ENCODE results near the gene BPIFB2. TPM values are rescaled to one million over a fixed set of nuclear protein-coding genes. Genes with fewer than 3 reads are reported as not detected.

The BPIFB2 gene
- polyA plus RNA-seq, 1 donor (not counting 4 experiments of a cell fraction or from before 2014, with no cell fraction given) = not detected

DNA sequence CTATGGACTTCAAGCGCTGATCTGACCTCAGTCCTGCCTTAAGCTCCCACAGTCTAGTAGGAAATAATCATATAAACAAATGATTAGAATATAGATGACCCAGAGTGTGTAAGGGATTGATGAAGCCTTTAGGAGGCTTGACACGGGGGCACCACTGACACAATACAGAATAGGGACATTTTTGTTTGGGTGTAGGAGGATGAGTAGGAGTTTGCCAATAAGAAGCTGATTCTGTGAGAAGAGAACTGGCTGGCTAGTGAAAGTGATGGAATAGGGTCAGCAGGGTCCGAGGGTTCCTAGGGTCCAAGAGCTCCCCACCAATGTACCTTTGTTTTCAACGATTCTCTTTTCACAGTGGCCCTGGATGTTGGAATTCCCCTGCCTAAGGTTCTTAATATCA lies 64.9 kb downstream of the BPIFB2 start:
- Histone ChIP-seq H3K9me1 (ENCODE audit: control insufficient read depth, extremely low read depth, insufficient read depth, low read length) (no peaks in the 10 kb centered on the region), H3K9ac (ENCODE audit: control insufficient read depth, extremely low read depth, insufficient read depth, low read length) (no peak overlapping the region), H3K27ac (ENCODE audit: control insufficient read depth, insufficient read depth, low read length) (no peak overlapping the region), H4K20me1 (ENCODE audit: control insufficient read depth, extremely low read depth, insufficient read depth, low read length) (no peaks in the 10 kb centered on the region), H3K9me3 (ENCODE audit: control insufficient read depth, low read depth, low read length) (no peaks in the 10 kb centered on the region), H3K4me1 (ENCODE audit: control insufficient read depth, extremely low read depth, insufficient read depth, low read length) (no peaks in the 10 kb centered on the region), H3K36me3 (ENCODE audit: control insufficient read depth in 2 of 2, extremely low read depth in 1 of 2, insufficient read depth in 2 of 2, low read length in 2 of 2) (no peaks in the 10 kb centered on the region), H2AFZ (ENCODE audit: control insufficient read depth, low read length) (no peak overlapping the region), H3K79me2 (ENCODE audit: control insufficient read depth, insufficient read depth, low read length) (no peaks in the 10 kb centered on the region), H3K4me2 (ENCODE audit: control insufficient read depth, extremely low read depth, insufficient read depth, low read depth, low read length) (no peak overlapping the region), H3K27me3 (ENCODE audit: control insufficient read depth, extremely low read depth, insufficient read depth, low read length) (peaks cover 4% of the 10 kb centered on the region), H3K4me3 (ENCODE audit: control insufficient read depth in 2 of 3, extremely low read depth in 1 of 3, insufficient read depth in 2 of 3, low read depth in 1 of 3, low read length in 3 of 3) (no peak overlapping the region)
- dilution Hi-C loops (cut with MboI; ENCODE audit: extremely low pct_ligation_motif_present, low sequenced_read_pairs) = no loop called here
- FAIRE-seq (no peak), DNase-seq (ENCODE audit: low read depth, low spot score) (no peak)
- no peak for TF ChIP-seq EZH2 (IDR thresholded peaks at IDR 0.05; ENCODE audit: low read length)
- TF ChIP-seq, protein P1, sequence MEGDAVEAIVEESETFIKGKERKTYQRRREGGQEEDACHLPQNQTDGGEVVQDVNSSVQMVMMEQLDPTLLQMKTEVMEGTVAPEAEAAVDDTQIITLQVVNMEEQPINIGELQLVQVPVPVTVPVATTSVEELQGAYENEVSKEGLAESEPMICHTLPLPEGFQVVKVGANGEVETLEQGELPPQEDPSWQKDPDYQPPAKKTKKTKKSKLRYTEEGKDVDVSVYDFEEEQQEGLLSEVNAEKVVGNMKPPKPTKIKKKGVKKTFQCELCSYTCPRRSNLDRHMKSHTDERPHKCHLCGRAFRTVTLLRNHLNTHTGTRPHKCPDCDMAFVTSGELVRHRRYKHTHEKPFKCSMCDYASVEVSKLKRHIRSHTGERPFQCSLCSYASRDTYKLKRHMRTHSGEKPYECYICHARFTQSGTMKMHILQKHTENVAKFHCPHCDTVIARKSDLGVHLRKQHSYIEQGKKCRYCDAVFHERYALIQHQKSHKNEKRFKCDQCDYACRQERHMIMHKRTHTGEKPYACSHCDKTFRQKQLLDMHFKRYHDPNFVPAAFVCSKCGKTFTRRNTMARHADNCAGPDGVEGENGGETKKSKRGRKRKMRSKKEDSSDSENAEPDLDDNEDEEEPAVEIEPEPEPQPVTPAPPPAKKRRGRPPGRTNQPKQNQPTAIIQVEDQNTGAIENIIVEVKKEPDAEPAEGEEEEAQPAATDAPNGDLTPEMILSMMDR (optimal IDR thresholded peaks at IDR 0.05 in 1 of 3, IDR thresholded peaks at IDR 0.05 in 1 of 3, conservative IDR thresholded peaks at IDR 0.05 in 1 of 3; ENCODE audit: extremely low read depth in 1 of 3, insufficient read depth in 2 of 3, low read length in 3 of 3) = no peak

DNA sequence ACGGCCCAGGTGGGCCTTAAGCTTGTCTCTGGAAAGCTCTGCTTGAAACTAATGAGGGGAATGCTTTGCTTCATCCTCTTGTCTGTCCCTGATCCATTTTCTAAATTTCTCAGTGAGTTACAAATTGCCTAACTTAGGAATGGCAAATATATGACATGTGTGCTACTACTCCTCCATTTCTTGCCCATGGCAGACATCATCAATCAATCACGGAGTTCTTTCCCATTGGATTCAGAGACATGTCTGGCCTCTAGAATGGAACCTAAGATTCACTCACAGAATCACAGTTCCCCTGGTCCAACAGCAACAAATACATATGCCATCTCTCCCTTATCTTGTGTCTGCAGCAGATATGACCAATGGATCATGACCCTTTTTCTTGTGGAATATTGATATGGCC lies 65.3 kb downstream of the BPIFB2 start:
- H2AFZ ChIP-seq (ENCODE audit: control insufficient read depth, low read length) = no peak overlapping the region
- H3K27me3 ChIP-seq (ENCODE audit: control insufficient read depth, extremely low read depth, insufficient read depth, low read length) = peaks cover 8% of the 10 kb centered on the region
- dilution Hi-C loops (cut with MboI; ENCODE audit: extremely low pct_ligation_motif_present, low sequenced_read_pairs) = no loop called here
- no peaks in the 10 kb centered on the region for H3K9me3 ChIP-seq (ENCODE audit: control insufficient read depth, low read depth, low read length)
- no peaks in the 10 kb centered on the region for H4K20me1 ChIP-seq (ENCODE audit: control insufficient read depth, extremely low read depth, insufficient read depth, low read length)
- no peaks in the 10 kb centered on the region for H3K79me2 ChIP-seq (ENCODE audit: control insufficient read depth, insufficient read depth, low read length)
- FAIRE-seq (no peak), DNase-seq (ENCODE audit: low read depth, low spot score) (no peak)
- H3K9me1 ChIP-seq (ENCODE audit: control insufficient read depth, extremely low read depth, insufficient read depth, low read length) = no peaks in the 10 kb centered on the region
- no peak overlapping the region for H3K9ac ChIP-seq (ENCODE audit: control insufficient read depth, extremely low read depth, insufficient read depth, low read length)
- H3K4me1 ChIP-seq (ENCODE audit: control insufficient read depth, extremely low read depth, insufficient read depth, low read length) = no peaks in the 10 kb centered on the region
- TF ChIP-seq EZH2 (IDR thresholded peaks at IDR 0.05; ENCODE audit: low read length) = no peak
- TF ChIP-seq, protein P1 (optimal IDR thresholded peaks at IDR 0.05 in 1 of 3, IDR thresholded peaks at IDR 0.05 in 1 of 3, conservative IDR thresholded peaks at IDR 0.05 in 1 of 3; ENCODE audit: extremely low read depth in 1 of 3, insufficient read depth in 2 of 3, low read length in 3 of 3) = no peak
- H3K4me2 ChIP-seq (ENCODE audit: control insufficient read depth, extremely low read depth, insufficient read depth, low read depth, low read length) = no peak overlapping the region
- no peak overlapping the region for H3K4me3 ChIP-seq (ENCODE audit: control insufficient read depth in 2 of 3, extremely low read depth in 1 of 3, insufficient read depth in 2 of 3, low read depth in 1 of 3, low read length in 3 of 3)
- H3K27ac ChIP-seq (ENCODE audit: control insufficient read depth, insufficient read depth, low read length) = no peak overlapping the region
- no peaks in the 10 kb centered on the region for H3K36me3 ChIP-seq (ENCODE audit: control insufficient read depth in 2 of 2, extremely low read depth in 1 of 2, insufficient read depth in 2 of 2, low read length in 2 of 2)

Other genes with a start within 250 kb of the BPIFB2 start
- gene DNMT3B, start 245.3 kb upstream of the BPIFB2 start, polyA plus RNA-seq = 0.68 to 1.1 TPM (median 0.86 TPM) in 3 replicates
- gene MAPRE1, start 187.8 kb upstream of the BPIFB2 start, polyA plus RNA-seq = 72.7 to 115 TPM (median 111 TPM) in 3 replicates
- 0.02 to 0.18 TPM (median 0.03 TPM) in 3 replicates for gene EFCAB8, start 148.8 kb upstream of the BPIFB2 start, polyA plus RNA-seq
- not detected in 3 replicates for gene SUN5, start 3.3 kb upstream of the BPIFB2 start, polyA plus RNA-seq
- gene BPIFB6, start 23.9 kb downstream of the BPIFB2 start, polyA plus RNA-seq = not detected in 3 replicates
- gene BPIFB3, start 46.2 kb downstream of the BPIFB2 start, polyA plus RNA-seq = not detected in 3 replicates
- gene BPIFB4, start 71.9 kb downstream of the BPIFB2 start, polyA plus RNA-seq = not detected in 3 replicates
- gene BPIFA2, start 160.5 kb downstream of the BPIFB2 start, polyA plus RNA-seq = not detected in 3 replicates
- not detected in 3 replicates for gene BPIFA3, start 209.6 kb downstream of the BPIFB2 start, polyA plus RNA-seq
- gene BPIFA1, start 228.3 kb downstream of the BPIFB2 start, polyA plus RNA-seq = not detected in 3 replicates

Measured in keratinocyte (primary cell).